Activated CD4-positive, alpha-beta T cell treated with anti-CD3 and anti-CD28 coated beads for 36 hours (primary cell): ENCODE data around the gene C1orf116. TPM values are rescaled to one million over a fixed set of nuclear protein-coding genes. Genes with fewer than 3 reads are reported as not detected.
A peak's percentile ranks its signal among the peaks of the same experiment; 100 is the strongest.

Experiments
- ATAC-seq: fragments of 200-7000 bp; cut with Tn5 transposase; one replicate; pipeline ENCODE4 v1.10.0; 2021; ENCODE audit warnings: mild to moderate bottlenecking, moderate library complexity
- CTCF ChIA-PET: fragments of 350-600 bp; sonication (Branson Sonifier 250); formaldehyde crosslinking; loops from one replicate; lab custom pipeline; 2021; ENCODE audit warnings: antibody characterized with exemption; lab: Charles Lee
- POLR2A ChIA-PET: fragments of 350-600 bp; sonication (Branson Sonifier 250); formaldehyde crosslinking; loops from one replicate; lab custom pipeline; 2021; ENCODE audit warnings: antibody characterized with exemption, inconsistent platforms; lab: Charles Lee
- DNase-seq: peaks from one replicate; pipeline ENCODE4 v3.0.0-alpha.2; 2020
- H3K27ac Mint-ChIP-seq: one replicate; pipeline ENCODE4 v1.8.0; 2021; ENCODE audit warnings: mixed read lengths
- H3K27me3 Mint-ChIP-seq: one replicate; pipeline ENCODE4 v1.8.0; 2021; ENCODE audit warnings: mixed read lengths
- H3K36me3 Mint-ChIP-seq: one replicate; pipeline ENCODE4 v1.8.0; 2021; ENCODE audit warnings: low read depth, mixed read lengths
- H3K4me1 Mint-ChIP-seq: one replicate; pipeline ENCODE4 v1.8.0; 2021; ENCODE audit warnings: mixed read lengths
- H3K4me3 Mint-ChIP-seq: one replicate; pipeline ENCODE4 v1.8.0; 2021; ENCODE audit warnings: mild to moderate bottlenecking, moderate library complexity, mixed read lengths
- H3K9me3 Mint-ChIP-seq: one replicate; pipeline ENCODE4 v1.8.0; 2021; ENCODE audit warnings: low read depth, mixed read lengths
- intact Hi-C, 2 experiments: fragments of 100-400 bp; cut with DNase I in 1 of 2; cut with micrococcal nuclease in 1 of 2; formaldehyde crosslinking; loops; one replicate each; pipeline versions ENCODE4 v1.14.2 to v1.15.1; 2022 to 2024; cut with DNase I, micrococcal nuclease
- total RNA-seq, 2 experiments: library from RNA; stranded (reverse); gene quantifications; one replicate each; pipeline ENCODE4 v1.2.3, GENCODE V29; 2021

Gene C1orf116
- total RNA-seq, 2 experiments from 2014 or later, result 0.05 TPM; not detected in 1

DNA sequence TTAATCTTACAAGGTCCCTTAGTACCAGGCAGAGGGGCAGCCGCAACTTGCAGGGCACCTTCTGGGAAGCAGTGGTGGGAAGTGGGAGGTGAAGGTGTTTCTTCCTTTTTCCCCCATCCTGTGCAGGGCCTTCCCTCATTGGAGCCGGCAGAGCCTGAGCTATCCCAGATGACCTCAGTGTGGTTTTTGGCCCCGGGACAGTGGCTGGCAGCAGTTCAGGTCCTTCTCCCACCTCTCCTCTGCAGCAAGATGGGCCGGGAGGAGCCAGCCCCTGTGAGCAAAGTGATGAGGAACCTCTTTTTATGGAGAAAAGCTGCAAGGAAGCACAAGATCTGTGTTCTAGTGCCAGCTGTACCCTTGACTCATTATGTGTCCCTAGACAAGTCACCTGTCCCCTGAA is 27.3 kb upstream of the C1orf116 start:
- Mint-ChIP-seq H3K36me3 (no peaks in the 10 kb centered on the region), H3K27me3 (no peaks in the 10 kb centered on the region), H3K27ac (no peak overlapping the region), H3K4me3 (no peak overlapping the region), H3K9me3 (no peaks in the 10 kb centered on the region), H3K4me1 (no peaks in the 10 kb centered on the region)
- CTCF ChIA-PET, result interaction anchor here (0.6 to 2.5 kb wide), 6 partner anchors 9 to 125 kb away, joined by 3 to 13 read pairs (median 7); no protein-coding TSS in a partner anchor
- POLR2A ChIA-PET, result no interaction called here
- ATAC-seq (no peak), DNase-seq (no peak)
- intact Hi-C loops, result loop anchor here in 1 of 2 experiments (10.0 kb wide), 2 partner anchors 345 to 805 kb away; no protein-coding TSS in a partner anchor

- ATAC-seq (no peak), DNase-seq (no peak)
- Mint-ChIP-seq H3K27me3 (no peaks in the 10 kb centered on the region), H3K4me3 (no peak overlapping the region), H3K9me3 (no peaks in the 10 kb centered on the region), H3K27ac (no peak overlapping the region), H3K36me3 (no peaks in the 10 kb centered on the region), H3K4me1 (peaks cover 2% of the 10 kb centered on the region)
- POLR2A ChIA-PET, result no interaction called here
- intact Hi-C loops, result loop anchor here in 1 of 2 experiments (10.0 kb wide), 2 partner anchors 346 to 806 kb away; no protein-coding TSS in a partner anchor
- CTCF ChIA-PET, result interaction anchor here (0.8 to 2.5 kb wide), 7 partner anchors 9 to 25 kb away, joined by 3 to 13 read pairs (median 7); partner anchors contain the start of gene YOD1
Measured at GRCh38 chr1:207058878-207059867, 26.6 kb upstream of the C1orf116 start.

DNA sequence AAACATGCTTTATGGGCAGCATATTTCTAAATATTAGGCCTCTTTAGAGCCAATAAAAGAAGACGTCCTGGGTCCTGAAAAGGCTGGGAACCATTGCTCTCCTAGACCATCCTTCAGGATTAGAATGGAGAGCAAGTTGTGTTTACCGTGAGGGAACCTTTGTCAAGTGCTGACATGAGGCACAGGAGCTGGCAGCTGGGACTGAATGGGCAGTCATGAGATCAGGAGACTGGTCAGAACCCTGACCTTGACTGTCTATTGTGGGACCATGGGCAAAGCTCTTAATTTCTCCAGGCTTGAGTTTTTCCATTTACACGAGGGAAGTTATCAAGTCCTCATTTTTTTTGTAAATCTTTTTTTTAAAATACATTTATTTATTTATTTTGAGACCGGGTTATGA is 25.7 kb upstream of the C1orf116 start:
- intact Hi-C loops, result loop anchor here in 1 of 2 experiments (10.0 kb wide), 2 partner anchors 347 to 807 kb away; no protein-coding TSS in a partner anchor
- H3K9me3 Mint-ChIP-seq, result no peaks in the 10 kb centered on the region

GRCh38 chr1:207056673-207057072 is 24.1 kb upstream of the C1orf116 start:
- Mint-ChIP-seq H3K27ac (no peak overlapping the region), H3K4me3 (no peak overlapping the region), H3K36me3 (no peaks in the 10 kb centered on the region), H3K9me3 (no peaks in the 10 kb centered on the region), H3K4me1 (peaks cover 22% of the 10 kb centered on the region), H3K27me3 (no peaks in the 10 kb centered on the region)
- DNase-seq (no peak), ATAC-seq (no peak)
- ChIA-PET CTCF (interaction anchor here (0.6 to 1.6 kb wide), 3 partner anchors 12 to 1935 kb away, joined by 3 to 6 read pairs (median 4); partner anchors contain the start of gene RBBP5), POLR2A (no interaction called here)
- intact Hi-C loops, result loop anchor here in 1 of 2 experiments (10.0 kb wide), 2 partner anchors 348 to 808 kb away; no protein-coding TSS in a partner anchor

More for the DNA sequence above, 25.7 kb upstream of the C1orf116 start:
- DNase-seq (no peak), ATAC-seq (no peak)
- ChIA-PET POLR2A (no interaction called here), CTCF (interaction anchor here (1.3 to 2.0 kb wide), 2 partner anchors 8 to 10 kb away, joined by 3 to 8 read pairs; partner anchors contain the start of gene YOD1)
- no peak overlapping the region for H3K4me3 Mint-ChIP-seq
- H3K27ac Mint-ChIP-seq, result no peak overlapping the region
- H3K4me1 Mint-ChIP-seq, result peaks cover 6% of the 10 kb centered on the region
- no peaks in the 10 kb centered on the region for H3K36me3 Mint-ChIP-seq
- no peaks in the 10 kb centered on the region for H3K27me3 Mint-ChIP-seq

- no peaks in the 10 kb centered on the region for H3K36me3 Mint-ChIP-seq
- DNase-seq (no peak), ATAC-seq (no peak)
- H3K27ac Mint-ChIP-seq, result no peak overlapping the region
- no peaks in the 10 kb centered on the region for H3K27me3 Mint-ChIP-seq
- ChIA-PET POLR2A (interaction anchor here (0.7 kb wide), 1 partner anchor 15 kb away, joined by 4 read pairs; no protein-coding TSS in a partner anchor), CTCF (interaction anchor here (0.8 to 1.6 kb wide), 4 partner anchors 8 to 19 kb away, joined by 4 to 7 read pairs (median 6); no protein-coding TSS in a partner anchor)
- peaks cover 29% of the 10 kb centered on the region for H3K4me1 Mint-ChIP-seq
- H3K4me3 Mint-ChIP-seq, result no peak overlapping the region
- H3K9me3 Mint-ChIP-seq, result no peaks in the 10 kb centered on the region
- intact Hi-C loops, result loop anchor here in 1 of 2 experiments (10.0 kb wide), 2 partner anchors 349 to 809 kb away; no protein-coding TSS in a partner anchor
Measured at GRCh38 chr1:207055386-207056001, 22.9 kb upstream of the C1orf116 start.

DNA sequence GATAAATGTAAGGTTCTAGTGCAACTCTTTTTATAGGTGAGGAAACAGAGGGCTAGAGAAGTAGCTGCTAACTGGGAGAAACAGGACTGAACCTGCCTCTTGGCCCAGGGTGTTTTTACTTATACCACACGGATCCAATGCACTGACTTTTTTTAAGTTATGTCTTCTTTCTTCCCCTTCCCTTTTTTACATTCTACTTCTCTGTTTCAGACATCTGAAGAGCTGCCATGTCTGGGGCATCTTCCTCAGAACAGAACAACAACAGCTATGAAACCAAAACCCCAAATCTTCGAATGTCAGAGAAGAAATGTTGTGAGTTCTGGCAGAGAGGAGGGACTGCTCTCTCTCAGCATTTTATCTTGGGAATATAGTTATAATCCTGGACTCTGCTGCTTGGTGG is 21.9 kb upstream of the C1orf116 start:
- ChIA-PET CTCF (interaction anchor here (0.6 to 2.9 kb wide), 4 partner anchors 17 to 40 kb away, joined by 3 to 10 read pairs (median 6); no protein-coding TSS in a partner anchor), POLR2A (no interaction called here)
- ATAC-seq (no peak), DNase-seq (no peak)
- Mint-ChIP-seq H3K27me3 (no peaks in the 10 kb centered on the region), H3K9me3 (no peaks in the 10 kb centered on the region), H3K4me3 (no peak overlapping the region), H3K4me1 (peaks cover 33% of the 10 kb centered on the region), H3K36me3 (peaks cover 2% of the 10 kb centered on the region), H3K27ac (no peak overlapping the region)
- intact Hi-C loops, result loop anchor here (5.0 to 10.0 kb wide), 3 partner anchors 283 to 810 kb away; no protein-coding TSS in a partner anchor

DNA sequence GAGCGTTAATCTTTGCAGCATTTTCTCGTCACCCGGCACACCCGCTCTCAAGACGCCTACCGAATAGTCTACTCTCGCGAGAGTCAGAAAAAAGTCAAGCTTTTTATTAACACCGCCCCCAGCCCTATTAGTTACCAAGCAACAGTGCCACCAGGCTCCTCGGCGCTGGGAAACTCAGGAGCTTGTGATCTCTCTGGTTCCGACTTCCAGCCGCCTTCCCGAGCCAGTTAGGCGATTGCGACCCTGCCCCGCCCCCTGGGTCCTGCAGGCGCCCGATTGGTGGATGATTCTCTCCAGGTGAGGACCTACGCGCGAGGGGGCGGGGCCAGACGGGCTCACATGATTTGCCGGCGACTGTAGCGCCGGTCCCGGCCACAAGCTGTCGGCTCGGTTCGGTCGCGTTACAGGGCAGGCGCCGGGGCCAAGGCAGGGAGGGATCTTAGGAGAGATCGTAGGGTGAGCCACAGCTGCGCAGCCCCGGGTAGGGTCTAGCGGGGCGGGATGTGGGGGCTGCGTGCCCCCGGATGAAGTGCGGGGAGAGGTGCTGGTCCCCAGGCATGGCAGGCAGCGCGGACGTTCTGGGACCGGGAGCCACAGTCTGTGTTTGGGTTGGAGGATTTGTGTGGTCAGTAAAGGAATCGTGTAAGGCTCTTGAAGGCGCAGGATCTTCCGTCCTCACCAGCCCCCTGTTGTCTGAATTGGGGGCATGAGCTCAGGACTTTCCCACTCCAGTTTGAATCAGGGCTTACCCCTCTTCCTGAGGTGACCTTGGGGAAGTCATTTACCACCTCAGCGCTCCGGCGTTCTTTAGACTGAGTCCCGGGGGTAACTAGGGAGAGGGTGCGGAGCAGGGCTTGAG is 20.6 kb upstream of the C1orf116 start, which contains the start of gene PFKFB2:
PFKFB2 (plus strand) TSS at position 365 of the 859 bp plus-strand sequence. CDS start 1,443 bp downstream, outside the sequence.
- ChIA-PET POLR2A (interaction anchor here (0.6 to 1.4 kb wide), 3 partner anchors 236 to 542 kb away, joined by 4 to 5 read pairs (median 4); no protein-coding TSS in a partner anchor), CTCF (interaction anchor here (0.5 to 2.9 kb wide), 9 partner anchors 16 to 348 kb away, joined by 3 to 10 read pairs (median 3); partner anchors contain the start of genes C4BPB and FCMR)
- no peaks in the 10 kb centered on the region for H3K9me3 Mint-ChIP-seq
- H3K27ac Mint-ChIP-seq, result peak within 1 kb of the TSS; percentile 89
- intact Hi-C loops, result loop anchor here (2.0 to 10.0 kb wide), 4 partner anchors 284 to 812 kb away; no protein-coding TSS in a partner anchor
- ATAC-seq, result peak; percentile 83
- peaks cover 7% of the 10 kb centered on the region for H3K36me3 Mint-ChIP-seq
- H3K4me1 Mint-ChIP-seq, result peaks cover 39% of the 10 kb centered on the region
- H3K27me3 Mint-ChIP-seq, result no peaks in the 10 kb centered on the region
- peak within 1 kb of the TSS; percentile 99 for H3K4me3 Mint-ChIP-seq
- DNase-seq, result peak; percentile 96

- POLR2A ChIA-PET, result no interaction called here
- Mint-ChIP-seq H3K4me3 (peak within 1 kb of the TSS; percentile 99), H3K9me3 (no peaks in the 10 kb centered on the region), H3K27ac (peak within 1 kb of the TSS; percentile 98), H3K27me3 (no peaks in the 10 kb centered on the region), H3K4me1 (peaks cover 55% of the 10 kb centered on the region), H3K36me3 (peaks cover 20% of the 10 kb centered on the region)
- no peak for ATAC-seq
- CTCF ChIA-PET, result interaction anchor here (1.8 kb wide), 1 partner anchor 7 kb away, joined by 8 read pairs; no protein-coding TSS in a partner anchor
- DNase-seq, result peak; percentile 34
- intact Hi-C loops, result loop anchor here (2.0 to 10.0 kb wide), 5 partner anchors 269 to 813 kb away; partner anchors contain the start of gene CD55 (in 1 of the 2)
Measured at GRCh38 chr1:207051191-207051943, 18.8 kb upstream of the C1orf116 start, which contains the start of gene YOD1. YOD1 (minus strand) TSS chr1:207051208; CDS start chr1:207051030, 178 bp downstream.
